ENCODE results near the gene CDC25C.

Gene CDC25C
- total RNA-seq = 0 to 0.77 (median 0.25) reads per million in 3 experiments

DNA sequence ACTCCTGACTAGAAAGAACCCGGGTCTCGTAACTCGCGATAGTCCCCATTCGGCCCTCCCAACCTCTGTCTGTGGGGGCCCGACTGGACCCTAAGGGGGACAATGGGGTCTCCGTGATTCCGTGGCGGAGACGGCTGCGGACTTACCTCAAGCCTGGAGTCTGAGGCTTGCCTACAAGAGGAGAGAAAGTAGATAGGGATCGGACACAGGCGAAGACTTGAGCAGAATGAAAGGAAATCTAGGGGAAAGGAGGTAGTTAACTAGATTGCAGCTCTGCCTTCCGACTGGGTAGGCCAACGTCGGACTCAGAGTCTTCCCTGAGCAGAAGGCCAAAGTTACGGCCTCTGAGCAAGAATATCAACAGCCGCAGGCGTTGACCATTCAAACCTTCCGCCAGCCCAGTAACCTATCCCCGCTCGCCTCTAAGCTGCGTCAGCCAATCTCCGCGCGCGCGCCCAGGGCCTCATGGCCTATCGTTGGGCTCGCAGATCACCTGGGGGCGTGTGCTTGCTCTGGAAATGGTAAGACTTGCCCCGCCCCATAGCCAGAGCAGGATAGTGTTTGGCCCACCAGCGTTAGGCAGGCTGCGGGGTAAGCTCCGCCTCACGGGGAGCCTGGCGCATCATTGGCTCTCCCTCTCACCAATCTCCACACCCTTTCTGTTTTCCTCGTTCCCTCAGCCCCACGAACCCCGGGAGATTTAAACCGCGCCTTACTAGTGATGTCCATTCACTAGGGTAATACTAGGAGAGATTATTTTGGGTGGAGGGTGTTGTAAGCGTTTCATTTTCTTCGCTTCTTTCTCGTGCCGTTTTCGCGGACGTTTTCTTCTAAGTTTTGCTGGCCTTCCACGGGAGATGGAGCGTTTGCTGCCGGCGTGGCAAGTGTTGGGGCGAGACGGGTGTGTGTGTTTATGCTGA is at the start of gene CDC25C:
Gene CDC25C, minus strand, starts transcription at position 356 of the 920 bp plus-strand sequence. CDS start 624 bp downstream, outside the sequence.
- DNase-seq = peak; percentile 97

GRCh38 chr5:138372653-138373052 is 41.0 kb upstream of the CDC25C start:
- no peak for DNase-seq

- DNase-seq = no peak
Measured at GRCh38 chr5:138372225-138372624, 40.6 kb upstream of the CDC25C start.

GRCh38 chr5:138371454-138371853 is 39.9 kb upstream of the CDC25C start:
- DNase-seq = no peak

DNA sequence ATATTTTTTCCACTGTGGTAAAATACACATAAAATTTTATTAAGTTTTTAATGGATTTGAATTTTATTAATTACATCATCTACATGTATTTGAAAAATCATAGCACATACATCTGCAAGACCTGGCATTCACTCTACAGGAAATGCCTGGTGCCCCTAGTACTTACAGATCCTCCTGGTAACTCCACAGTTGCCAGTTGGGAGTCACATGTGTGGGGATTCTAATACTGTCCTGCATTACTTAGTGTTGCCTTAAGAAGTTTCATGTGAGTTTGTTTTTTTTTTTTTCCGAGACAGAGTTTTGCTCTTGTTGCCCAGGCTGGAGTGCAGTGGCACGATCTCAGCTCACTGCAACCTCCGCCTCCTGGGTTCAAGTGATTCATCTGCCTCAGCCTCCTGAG is 38.9 kb upstream of the CDC25C start:
- DNase-seq = no peak

- DNase-seq = no peak
Measured at GRCh38 chr5:138369706-138370105, 38.1 kb upstream of the CDC25C start.

DNA sequence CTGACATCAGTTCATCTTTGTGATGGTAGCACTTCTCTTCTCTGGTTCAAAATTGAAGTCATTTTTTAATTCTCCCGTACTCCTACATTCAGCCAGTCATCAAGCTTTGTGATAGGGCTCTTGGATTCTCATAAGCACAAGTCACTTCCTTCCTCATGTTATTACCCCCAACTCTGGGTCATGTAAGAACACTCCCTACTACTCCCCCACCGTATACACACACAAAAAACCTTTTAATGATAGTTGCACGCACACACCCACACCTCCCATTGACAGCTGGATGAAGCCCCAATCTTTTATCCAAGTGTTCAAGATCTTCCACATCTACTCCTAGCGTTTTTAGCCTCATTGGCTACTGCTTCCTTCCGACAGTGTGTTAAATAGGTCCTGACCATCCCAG is 37.7 kb upstream of the CDC25C start:
- DNase-seq = no peak

- no peak for DNase-seq
Measured at GRCh38 chr5:138366632-138367382, 35.2 kb upstream of the CDC25C start.

DNA sequence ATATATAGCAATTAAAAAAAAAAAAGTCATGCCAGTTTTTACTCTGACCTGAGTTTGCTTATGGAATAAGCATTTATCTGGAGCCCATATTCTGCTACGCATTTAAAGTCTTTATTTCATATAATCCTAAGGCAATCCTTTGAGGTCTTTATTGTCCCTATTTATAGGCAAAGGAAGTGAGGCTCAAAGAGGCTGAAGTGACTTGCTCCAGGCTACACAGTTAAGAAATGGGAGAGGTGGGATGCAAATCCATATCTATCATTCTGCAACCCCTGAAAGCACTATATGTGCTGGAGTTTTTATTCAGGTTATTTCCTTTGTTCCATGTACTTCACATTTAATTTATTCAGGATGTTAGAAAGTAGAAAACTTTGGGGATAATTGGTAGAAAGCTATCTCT is 33.0 kb upstream of the CDC25C start:
- DNase-seq = no peak

- no peak for DNase-seq
Measured at GRCh38 chr5:138360941-138361452, 29.4 kb upstream of the CDC25C start.

DNA sequence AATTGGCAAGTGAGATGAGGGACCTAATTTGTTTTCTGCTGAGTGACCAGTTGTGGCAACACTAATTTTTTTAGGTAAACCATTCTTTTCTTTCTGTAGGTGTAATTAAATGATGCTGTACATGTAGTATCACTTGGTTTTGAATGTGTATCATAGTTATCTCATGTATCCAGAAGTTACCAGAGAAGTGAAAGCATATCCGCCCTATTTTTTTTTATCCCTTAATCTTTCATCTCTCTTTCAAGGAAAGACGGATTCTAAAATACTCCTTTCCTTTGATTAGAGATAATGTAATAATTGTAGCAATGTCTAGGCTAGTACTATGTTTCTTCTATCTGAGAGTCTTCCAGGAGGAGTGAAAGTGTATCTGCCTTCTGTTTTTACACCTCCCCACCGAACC is 28.0 kb upstream of the CDC25C start:
- no peak for DNase-seq

DNA sequence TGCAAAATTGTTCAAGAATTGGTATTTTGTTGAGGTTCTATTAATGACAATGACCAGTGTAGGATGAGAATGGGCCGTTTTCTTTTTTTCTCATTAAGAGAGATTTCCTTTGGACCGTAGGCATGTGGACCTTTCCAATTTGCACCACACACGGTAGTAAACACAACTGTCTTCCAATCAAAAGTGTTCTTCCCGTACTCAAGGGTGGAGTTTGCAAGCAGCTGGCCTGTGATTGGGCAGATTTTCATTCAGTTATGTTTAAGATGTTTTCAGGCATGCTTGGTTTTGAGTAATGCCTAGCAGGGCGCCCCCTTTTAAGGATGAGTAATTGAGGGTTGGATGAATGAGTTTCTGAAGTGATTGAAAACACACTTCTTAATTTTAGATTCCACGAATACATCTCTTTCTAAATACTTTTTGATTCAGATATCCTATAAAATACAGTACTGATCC is 23.3 kb upstream of the CDC25C start:
- DNase-seq = peak; percentile 67

DNA sequence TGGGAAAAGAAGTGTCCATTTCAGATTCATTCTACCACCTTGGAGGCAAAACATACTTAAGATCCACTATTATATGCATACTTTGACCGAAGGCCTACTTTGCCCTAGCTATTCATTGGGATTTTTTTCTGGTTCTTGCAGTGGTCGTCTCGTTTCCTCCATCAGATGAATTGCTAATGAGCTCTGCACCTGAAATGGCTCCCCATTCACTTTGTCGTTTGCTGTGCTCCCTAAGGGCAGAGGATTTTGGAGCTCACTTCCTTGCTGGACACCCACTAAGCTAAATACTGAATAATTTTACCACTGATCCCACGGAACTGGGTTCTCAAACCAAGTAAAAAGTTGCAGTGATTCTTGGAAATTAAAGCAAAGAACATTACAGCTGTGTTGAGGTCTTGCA is 22.8 kb upstream of the CDC25C start:
- DNase-seq = no peak

- peak; percentile 30 for DNase-seq
Measured at GRCh38 chr5:138353560-138354080, 22.0 kb upstream of the CDC25C start.

- peak; percentile 74 for DNase-seq
Measured at GRCh38 chr5:138352722-138353559, 21.3 kb upstream of the CDC25C start.

DNA sequence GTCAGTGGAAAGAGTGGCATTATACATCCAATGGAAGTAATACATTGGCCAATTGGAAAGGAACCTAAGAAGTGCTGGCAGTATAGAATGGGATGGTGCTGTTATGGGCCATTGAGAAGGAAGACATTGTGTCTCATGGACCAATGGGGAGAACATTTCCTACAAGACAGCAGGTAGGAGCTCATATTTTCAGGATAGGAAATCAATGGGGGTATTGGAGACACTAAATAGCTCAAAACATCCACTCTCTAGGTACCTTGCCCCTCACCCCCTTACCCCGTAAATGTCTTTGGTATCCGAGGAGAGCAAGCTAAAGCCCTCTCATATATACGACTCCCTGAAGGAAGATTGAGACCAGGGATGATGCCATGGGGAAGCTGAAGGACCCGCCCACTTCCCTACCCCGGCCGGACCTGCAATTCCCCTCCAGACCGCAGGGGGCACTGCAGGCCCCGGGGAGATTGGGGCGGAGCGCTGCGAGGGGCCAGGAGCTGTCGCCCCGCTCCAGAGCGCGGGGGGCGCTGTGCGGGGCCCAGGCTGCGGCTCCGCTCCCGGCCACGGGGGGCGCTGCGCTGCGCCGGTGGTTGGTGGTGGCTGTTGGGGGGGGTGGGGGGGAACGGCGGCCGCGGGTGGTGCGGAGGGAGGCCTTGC is 20.6 kb upstream of the CDC25C start, which contains the start of gene KDM3B:
Gene KDM3B, plus strand, starts transcription at position 615 of the 651 bp plus-strand sequence. CDS start 111 bp downstream, outside the sequence.
- peak; percentile 94 for DNase-seq

DNA sequence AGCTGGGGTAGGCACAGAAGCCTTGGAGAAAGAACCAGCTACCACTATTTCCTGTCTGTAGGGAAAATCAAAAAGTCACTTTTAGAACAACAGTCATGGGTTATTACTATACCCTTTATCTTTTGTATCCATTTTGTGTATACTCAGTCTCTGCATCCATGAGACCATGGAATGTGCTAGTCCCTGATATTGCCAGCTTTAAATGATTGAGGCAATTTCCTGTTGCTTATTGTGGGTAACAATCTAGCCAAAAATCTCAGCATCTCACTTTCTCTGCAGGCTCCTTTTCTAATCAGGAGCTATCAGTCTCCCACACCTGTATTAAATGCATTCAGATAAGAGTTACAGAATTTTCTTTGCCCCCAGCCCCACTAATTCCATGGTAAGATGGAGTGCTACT is 19.9 kb upstream of the CDC25C start:
- DNase-seq = no peak

GRCh38 chr5:138351056-138351455 is 19.5 kb upstream of the CDC25C start:
- no peak for DNase-seq

DNA sequence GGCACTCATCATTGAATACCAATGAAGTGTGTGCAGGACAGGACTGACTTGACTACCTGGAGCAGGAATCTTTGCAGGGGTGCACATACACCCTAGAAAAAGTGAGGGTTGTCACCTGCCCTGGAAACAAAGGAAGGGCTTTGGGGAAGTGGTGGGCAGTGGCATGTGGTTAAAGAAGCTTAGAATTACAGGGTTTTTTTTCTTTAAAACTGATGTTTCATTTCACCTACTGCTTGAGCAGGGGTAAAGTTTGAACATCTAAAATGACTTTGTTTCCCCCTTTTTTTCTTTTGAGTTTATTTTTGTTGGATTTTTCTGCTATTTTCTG is 18.9 kb upstream of the CDC25C start:
- no peak for DNase-seq

DNA sequence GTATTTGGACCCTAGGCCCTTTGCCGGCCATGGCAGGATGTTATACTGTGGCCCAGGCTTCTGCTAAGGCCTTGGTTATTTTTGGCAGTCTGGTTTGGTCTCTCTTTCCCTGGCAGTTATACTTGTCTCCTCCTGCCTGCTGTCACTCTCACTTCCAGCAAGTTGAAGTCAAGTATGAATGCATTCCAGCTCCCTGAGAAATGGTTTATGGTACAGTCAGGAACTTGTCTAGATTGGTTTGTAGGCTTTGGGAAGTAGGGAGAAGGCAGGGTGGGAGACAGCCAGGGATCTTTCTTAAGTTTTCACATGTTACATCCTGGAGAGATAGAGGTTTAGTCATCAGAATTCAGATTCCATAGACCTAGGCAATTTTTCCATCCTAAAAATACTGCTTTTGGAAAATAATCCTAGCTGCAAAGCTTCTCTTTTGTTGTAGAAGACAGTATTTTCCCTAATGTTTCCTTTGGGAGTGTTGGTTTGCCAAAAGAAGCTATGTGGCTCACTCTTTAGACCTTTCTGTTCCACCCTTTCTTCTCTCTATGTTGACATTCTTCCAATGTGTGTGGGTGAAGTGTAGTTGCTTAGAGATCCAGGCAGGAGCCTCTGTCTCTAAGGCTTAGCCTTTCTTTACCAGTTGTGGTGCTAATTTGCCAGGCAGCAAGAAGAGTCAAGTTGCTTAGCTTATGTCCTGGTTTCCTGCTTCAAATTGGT is 18.4 kb upstream of the CDC25C start:
- DNase-seq = no peak

DNA sequence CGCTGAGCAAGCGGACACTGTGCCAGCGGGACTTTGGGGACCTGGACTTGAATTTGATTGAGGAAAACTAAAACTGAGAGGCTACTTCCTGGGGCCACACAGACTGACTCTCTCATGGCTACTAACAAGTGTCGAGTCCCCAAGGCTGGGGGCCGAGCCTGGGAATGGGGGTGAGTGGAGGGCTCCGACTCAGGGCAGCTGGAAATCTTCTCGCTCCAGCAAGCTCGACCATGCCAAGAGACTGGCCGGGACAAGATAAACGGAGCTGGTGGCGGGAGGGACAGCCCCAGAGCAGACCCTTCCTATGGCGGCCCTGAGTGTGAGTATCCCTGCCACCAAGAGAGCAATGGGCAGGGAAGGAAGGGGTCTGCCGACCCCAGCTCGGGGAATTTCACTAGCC is 15.3 kb upstream of the CDC25C start:
- no peak for DNase-seq

All from central memory CD4-positive, alpha-beta T cell (primary cell).